ENCODE results near the gene EDC3. TPM values are rescaled to one million over a fixed set of nuclear protein-coding genes. Genes with fewer than 3 reads are reported as not detected.

EDC3 gene
- total RNA-seq, 1 donor from 2014 or later, result 31.5 TPM

DNA sequence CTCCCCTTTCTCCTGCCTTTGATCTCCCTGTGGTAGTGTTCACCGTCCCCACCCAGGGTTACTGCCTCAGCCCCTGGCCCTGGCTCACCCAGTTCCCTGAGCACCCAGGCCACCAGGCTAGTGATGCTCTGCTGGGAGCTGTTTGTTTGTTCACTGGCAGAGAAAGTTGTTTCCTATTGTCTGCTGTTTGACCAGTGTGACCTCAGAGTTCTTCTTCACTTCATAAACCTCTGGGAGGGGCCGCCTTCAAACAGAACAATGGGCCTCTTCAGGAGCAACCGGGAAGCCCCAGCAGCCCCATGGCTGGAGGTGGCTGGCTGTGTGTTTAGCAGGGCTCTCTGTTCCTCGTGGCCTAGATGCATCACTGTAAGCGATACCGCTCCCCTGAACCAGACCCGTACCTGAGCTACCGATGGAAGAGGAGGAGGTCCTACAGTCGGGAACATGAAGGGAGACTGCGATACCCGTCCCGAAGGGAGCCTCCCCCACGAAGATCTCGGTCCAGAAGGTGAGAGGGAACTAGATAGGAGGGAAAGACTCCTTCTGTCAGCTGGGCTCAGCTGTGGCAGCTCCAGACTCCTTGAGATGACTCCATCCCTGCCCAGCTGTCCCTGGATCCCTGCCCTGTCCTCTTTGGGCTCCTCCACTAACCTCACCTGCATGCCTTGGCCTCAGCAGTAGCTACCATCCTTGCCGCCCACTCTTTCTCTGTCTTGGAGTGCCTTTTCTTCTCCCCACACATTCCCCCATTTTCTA is 76.8 kb downstream of the EDC3 start:
- Histone ChIP-seq H3K9me3 (no peaks in the 10 kb centered on the region), H3K27me3 (no peaks in the 10 kb centered on the region), H3K27ac (no peak overlapping the region), H3K4me1 (peaks cover 50% of the 10 kb centered on the region), H3K36me3 (peaks cover 52% of the 10 kb centered on the region), H3K4me3 (no peak overlapping the region)
- TF ChIP-seq, protein P1, sequence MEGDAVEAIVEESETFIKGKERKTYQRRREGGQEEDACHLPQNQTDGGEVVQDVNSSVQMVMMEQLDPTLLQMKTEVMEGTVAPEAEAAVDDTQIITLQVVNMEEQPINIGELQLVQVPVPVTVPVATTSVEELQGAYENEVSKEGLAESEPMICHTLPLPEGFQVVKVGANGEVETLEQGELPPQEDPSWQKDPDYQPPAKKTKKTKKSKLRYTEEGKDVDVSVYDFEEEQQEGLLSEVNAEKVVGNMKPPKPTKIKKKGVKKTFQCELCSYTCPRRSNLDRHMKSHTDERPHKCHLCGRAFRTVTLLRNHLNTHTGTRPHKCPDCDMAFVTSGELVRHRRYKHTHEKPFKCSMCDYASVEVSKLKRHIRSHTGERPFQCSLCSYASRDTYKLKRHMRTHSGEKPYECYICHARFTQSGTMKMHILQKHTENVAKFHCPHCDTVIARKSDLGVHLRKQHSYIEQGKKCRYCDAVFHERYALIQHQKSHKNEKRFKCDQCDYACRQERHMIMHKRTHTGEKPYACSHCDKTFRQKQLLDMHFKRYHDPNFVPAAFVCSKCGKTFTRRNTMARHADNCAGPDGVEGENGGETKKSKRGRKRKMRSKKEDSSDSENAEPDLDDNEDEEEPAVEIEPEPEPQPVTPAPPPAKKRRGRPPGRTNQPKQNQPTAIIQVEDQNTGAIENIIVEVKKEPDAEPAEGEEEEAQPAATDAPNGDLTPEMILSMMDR (IDR thresholded peaks at IDR 0.05), result no peak
- no peak for ATAC-seq
- no peak for DNase-seq
- intact Hi-C loops (cut with DNase I), result no loop called here

DNA sequence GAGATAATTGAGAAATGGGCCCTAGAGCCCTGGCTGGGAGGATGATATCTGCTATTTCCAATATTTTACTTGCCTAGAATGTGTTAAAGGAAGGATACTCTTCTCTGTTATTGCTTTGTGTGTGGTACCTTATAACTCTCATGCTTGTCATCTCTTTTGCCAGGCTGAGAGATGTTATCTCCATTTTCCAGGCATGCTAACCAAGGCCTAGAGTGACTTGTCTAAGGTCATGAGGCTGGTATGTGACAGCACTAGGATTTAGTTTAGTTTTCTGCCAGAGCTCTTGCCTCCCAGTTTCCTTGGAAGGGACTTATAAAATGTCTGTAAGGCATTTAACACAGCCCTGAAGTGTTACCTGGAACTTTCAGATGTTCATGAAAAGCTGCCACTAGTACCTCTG is 78.8 kb downstream of the EDC3 start:
- peak overlapping the region; percentile 99 for H3K4me3 ChIP-seq
- peaks cover 40% of the 10 kb centered on the region for H3K4me1 ChIP-seq
- H3K27me3 ChIP-seq, result no peaks in the 10 kb centered on the region
- no peak for ATAC-seq
- H3K36me3 ChIP-seq, result peaks cover 32% of the 10 kb centered on the region
- TF ChIP-seq, protein P1 (IDR thresholded peaks at IDR 0.05), result no peak
- no peak for DNase-seq
- H3K27ac ChIP-seq, result peak overlapping the region; percentile 98
- H3K9me3 ChIP-seq, result no peaks in the 10 kb centered on the region
- intact Hi-C loops (cut with DNase I), result no loop called here

DNA sequence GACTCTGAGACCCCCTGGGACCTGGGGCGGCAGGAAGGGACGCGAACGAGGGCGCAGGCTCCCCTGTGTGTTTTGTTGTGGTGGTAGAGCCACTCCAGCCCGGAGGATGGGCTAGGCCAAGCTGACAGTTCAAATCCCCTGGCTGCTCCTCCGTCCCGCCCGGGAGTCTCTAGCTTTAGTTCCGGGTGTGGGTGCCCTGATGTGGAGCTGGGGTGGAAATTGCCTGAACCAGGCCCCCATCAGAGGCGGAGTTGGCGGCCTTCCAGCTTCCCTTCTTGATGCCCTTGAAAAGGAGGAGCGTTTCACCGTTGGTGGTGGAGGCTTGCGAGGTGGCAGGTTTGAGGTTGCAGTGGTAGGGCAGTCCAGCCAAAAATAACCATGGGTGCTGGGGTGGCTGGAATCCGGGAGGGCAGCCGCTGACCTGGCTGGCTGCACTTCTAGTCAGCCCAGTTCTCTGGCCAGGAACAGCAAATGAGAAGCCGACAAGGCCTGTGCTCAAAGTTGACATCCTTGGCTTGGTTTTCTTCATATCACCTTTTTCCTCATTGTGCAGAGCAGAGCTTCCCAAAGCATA is 79.4 kb downstream of the EDC3 start:
- intact Hi-C loops (cut with DNase I), result no loop called here
- Histone ChIP-seq H3K4me1 (peaks cover 39% of the 10 kb centered on the region), H3K27ac (peak overlapping the region; percentile 98), H3K4me3 (peak overlapping the region; percentile 99), H3K9me3 (no peaks in the 10 kb centered on the region), H3K27me3 (no peaks in the 10 kb centered on the region), H3K36me3 (peaks cover 26% of the 10 kb centered on the region)
- TF ChIP-seq, protein P1 (IDR thresholded peaks at IDR 0.05), result no peak
- peak; percentile 3 for ATAC-seq
- DNase-seq, result peak; percentile 90

DNA sequence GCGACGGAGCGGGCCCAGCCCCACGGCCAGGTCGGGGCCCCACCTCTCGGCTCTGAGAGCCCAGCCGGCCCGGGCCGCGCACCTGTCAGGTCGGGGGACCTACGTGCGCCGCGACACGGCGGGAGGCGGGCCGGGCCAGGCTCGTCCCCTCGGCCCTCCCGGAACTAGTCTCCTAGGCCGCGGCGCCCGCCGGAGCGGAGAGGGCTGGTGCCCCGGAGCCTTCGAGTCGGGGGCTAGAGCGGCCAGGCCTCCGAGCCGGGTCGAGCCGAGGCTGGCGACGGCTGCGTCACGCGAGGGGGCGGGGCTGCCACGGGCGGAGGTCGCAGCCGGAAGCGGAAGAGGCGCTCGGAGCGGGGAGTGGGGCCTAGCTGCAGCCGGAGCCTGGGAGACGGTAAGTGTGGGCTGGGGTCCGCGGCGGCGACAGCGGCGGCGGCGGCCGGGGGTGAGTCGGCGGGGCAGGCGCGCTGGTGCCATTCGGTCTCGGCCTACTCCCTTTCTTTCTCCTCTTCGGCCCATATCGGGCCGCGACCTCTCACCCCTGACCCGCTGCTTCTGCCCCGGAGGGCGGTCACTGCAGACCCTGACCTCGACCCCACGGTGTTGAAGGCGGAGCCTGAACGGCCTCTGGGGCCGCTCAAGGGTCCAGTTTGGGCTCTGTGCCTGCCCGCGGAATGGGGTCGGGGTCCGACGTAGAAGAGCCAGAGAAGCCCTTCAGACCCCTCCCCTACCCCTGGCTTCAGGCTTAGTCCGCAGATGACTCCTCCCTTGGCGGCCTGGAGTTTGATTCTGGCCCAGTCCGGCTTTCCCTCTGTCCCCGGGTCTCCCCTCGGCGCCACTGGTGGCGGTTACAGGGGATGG is 80.1 kb downstream of the EDC3 start, which contains the start of gene CLK3:
Gene CLK3, plus strand, starts transcription at position 329 of the 858 bp plus-strand sequence. CDS start 3,361 bp downstream, outside the sequence.
- H3K27me3 ChIP-seq, result no peaks in the 10 kb centered on the region
- ATAC-seq (peak; percentile 92), DNase-seq (peak; percentile 99)
- peak within 1 kb of the TSS; percentile 98 for H3K27ac ChIP-seq
- peaks cover 19% of the 10 kb centered on the region for H3K36me3 ChIP-seq
- TF ChIP-seq, protein P1 (IDR thresholded peaks at IDR 0.05), result no peak
- peaks cover 32% of the 10 kb centered on the region for H3K4me1 ChIP-seq
- H3K9me3 ChIP-seq, result no peaks in the 10 kb centered on the region
- intact Hi-C loops (cut with DNase I), result no loop called here
- H3K4me3 ChIP-seq, result peak within 1 kb of the TSS; percentile 99

DNA sequence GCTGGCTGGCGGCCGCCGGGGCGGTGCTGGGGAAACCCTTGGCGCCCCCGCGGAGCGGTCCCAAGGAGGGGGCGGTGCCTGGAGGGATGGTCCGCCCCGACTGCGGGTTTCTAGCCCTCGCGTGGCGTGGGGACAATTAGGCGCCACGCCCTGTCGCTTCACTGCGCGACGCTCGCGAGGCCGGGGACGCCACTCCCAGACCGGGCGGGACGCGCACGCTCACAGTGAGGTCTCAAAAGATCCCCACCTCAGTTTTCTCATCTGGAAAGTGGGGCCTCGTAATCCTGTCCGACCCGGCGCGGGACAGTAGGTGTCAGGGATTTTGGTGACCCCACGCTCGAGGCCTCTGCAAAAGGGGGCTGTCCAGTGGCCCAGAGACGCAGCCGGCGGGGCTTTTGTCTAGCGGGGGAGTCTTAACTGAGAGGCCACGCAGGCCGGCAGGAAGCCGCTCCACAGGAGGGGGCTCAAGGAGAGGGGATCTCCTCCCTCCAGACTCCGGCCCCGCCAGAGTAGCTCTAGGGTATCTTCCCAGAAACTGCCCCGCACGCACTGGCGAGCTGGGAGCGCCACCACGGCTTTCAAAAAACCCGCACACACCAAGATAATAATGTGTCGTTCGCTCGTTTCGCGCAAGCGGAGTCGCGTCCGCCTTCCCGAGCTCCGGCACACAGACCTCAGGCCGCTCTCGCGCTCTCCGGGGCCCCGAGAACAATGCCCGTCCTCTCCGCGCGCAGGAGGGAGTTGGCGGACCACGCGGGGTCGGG is 80.9 kb downstream of the EDC3 start:
- H3K36me3 ChIP-seq, result peaks cover 11% of the 10 kb centered on the region
- H3K4me1 ChIP-seq, result peaks cover 28% of the 10 kb centered on the region
- H3K9me3 ChIP-seq, result no peaks in the 10 kb centered on the region
- ATAC-seq (peak; percentile 80), DNase-seq (peak; percentile 94)
- intact Hi-C loops (cut with DNase I), result no loop called here
- no peaks in the 10 kb centered on the region for H3K27me3 ChIP-seq
- peak overlapping the region; percentile 99 for H3K4me3 ChIP-seq
- TF ChIP-seq, protein P1 (IDR thresholded peaks at IDR 0.05), result no peak
- peak overlapping the region; percentile 98 for H3K27ac ChIP-seq

Measured in upper lobe of right lung (tissue), 1 donor.